GM13977 (cell line): Measurements from ENCODE around the gene GRK7.

Experiments used
- DNase-seq: peaks from one replicate; pipeline ENCODE4 v3.0.0; 2012; ENCODE audit warnings: low spot score
- in situ Hi-C: fragments of 300-500 bp; cut with MboI; formaldehyde crosslinking; loops from one replicate; pipeline ENCODE4 v1.12.0; 2022; ENCODE audit warnings: low sequenced_read_pairs, low pct_unique_long_range_greater_than_20kb, mixed read lengths, inconsistent platforms; ENCODE audit not compliant: unreplicated experiment
- TF ChIP-seq, protein P1 (sequence below): IDR thresholded peaks from 2 replicates; pipeline ENCODE4 v1.5.1; 2012; ENCODE audit warnings: mild to moderate bottlenecking, control low read depth; ENCODE audit not compliant: insufficient read depth; ENCODE audit errors: extremely low read depth, missing control alignments

Gene GRK7

DNA sequence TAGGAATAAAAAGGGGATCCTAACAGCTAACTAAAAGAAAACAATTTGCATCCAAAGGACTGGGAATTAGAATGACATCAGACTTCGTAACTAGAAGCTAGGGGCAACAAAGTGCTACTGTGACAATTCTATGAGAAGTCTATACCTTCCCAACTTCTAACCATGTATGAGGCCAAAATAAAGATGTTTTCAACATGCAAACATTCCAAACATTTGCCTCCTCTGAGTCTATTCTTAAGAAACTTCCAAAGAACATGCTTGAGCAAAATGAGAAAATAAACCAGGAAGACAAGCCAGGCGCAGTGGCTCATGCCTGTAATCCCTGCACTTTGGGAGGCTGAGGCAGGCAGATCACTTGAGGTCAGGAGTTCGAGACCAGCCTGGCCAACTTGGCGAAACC lies 38.2 kb upstream of the GRK7 start:
- in situ Hi-C loops, result no loop called here
- DNase-seq, result no peak
- TF ChIP-seq, protein P1, sequence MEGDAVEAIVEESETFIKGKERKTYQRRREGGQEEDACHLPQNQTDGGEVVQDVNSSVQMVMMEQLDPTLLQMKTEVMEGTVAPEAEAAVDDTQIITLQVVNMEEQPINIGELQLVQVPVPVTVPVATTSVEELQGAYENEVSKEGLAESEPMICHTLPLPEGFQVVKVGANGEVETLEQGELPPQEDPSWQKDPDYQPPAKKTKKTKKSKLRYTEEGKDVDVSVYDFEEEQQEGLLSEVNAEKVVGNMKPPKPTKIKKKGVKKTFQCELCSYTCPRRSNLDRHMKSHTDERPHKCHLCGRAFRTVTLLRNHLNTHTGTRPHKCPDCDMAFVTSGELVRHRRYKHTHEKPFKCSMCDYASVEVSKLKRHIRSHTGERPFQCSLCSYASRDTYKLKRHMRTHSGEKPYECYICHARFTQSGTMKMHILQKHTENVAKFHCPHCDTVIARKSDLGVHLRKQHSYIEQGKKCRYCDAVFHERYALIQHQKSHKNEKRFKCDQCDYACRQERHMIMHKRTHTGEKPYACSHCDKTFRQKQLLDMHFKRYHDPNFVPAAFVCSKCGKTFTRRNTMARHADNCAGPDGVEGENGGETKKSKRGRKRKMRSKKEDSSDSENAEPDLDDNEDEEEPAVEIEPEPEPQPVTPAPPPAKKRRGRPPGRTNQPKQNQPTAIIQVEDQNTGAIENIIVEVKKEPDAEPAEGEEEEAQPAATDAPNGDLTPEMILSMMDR, result no peak

- DNase-seq, result no peak
- in situ Hi-C loops, result no loop called here
- TF ChIP-seq, protein P1, result no peak
These were observed 36.7 kb upstream of the GRK7 start for GRCh38 chr3:141726483-141726882.

DNA sequence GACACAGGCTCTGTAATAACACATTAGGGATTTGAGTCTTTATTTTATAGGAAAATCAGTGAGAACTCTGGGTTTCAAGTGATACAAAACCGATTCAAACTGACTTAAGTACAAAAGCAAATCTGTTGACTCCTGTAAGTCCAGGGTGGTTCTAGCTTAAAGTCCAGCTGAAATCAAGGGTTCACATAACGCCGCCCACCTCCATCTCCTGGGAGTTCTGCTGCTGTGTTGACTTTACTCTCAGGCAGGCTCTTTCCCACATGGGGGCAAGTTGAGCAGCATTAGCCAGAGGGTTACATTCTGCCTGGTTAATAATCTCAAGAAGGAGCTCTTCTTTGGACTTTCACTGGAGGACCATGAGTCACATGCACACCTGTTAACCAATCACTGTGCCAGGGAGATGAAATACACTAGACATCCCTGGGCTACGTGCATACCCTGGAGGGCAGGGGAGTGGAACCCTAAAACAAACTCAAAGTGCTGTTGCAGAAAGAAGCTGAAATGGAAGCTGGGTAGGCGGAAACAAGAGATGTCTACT lies 34.8 kb upstream of the GRK7 start:
- in situ Hi-C loops, result no loop called here
- TF ChIP-seq, protein P1, result no peak
- no peak for DNase-seq

DNA sequence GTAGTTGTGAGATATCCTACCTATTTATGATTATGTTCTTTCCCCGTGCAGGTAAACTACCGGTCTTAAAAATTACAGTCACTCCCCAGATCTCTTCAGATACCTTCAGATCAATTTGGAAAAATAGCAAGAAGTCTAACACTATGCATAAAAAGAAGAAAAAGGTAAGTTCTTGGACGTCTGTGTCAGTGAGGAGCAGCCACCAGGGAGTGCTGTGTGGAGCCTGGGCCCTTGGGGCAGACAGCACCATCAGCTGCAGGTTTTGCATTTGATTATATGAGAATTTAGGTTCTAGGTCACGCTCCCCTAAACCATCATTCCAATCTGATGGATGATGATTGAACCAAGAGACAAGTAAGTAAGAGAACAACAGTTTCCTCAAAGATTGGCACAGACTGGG lies 34.0 kb upstream of the GRK7 start:
- in situ Hi-C loops, result no loop called here
- TF ChIP-seq, protein P1, result peak; percentile 20
- no peak for DNase-seq

- in situ Hi-C loops, result no loop called here
- TF ChIP-seq, protein P1, result no peak
- DNase-seq, result no peak
These were observed 28.0 kb upstream of the GRK7 start for GRCh38 chr3:141735176-141735575.

- in situ Hi-C loops, result no loop called here
- DNase-seq, result no peak
- TF ChIP-seq, protein P1, result no peak
These were observed 27.3 kb upstream of the GRK7 start for GRCh38 chr3:141735770-141736465.
